H1 (cell line): ENCODE data around the gene SLC25A24. TPM values are rescaled to one million over a fixed set of nuclear protein-coding genes. Genes with fewer than 3 reads are reported as not detected.

ENCODE experiments used
- CTCF ChIA-PET: fragments of 300-600 bp; sonication (Branson Sonifier 250); formaldehyde crosslinking; loops from one replicate; lab custom pipeline; 2021; ENCODE audit not compliant: partially characterized antibody; lab: Charles Lee
- POLR2A ChIA-PET: fragments of 300-600 bp; sonication (Branson Sonifier 250); formaldehyde crosslinking; loops from one replicate; lab custom pipeline; 2021; ENCODE audit warnings: inconsistent platforms; ENCODE audit not compliant: partially characterized antibody; lab: Charles Lee
- DNase-seq, 2 experiments: peaks; one replicate each; pipeline versions ENCODE4 v3.0.0 to v3.0.0-alpha.2; 2010 to 2022; ENCODE audit warnings: low spot score in 2 of 2, low read depth in 1 of 2, mixed read lengths in 1 of 2
- FAIRE-seq: peaks from 2 replicates; lab custom pipeline; 2011; peaks lifted over from hg19 to GRCh38; lab: Jason Lieb, UNC
- H2AFZ ChIP-seq: 2 replicates; pipeline ENCODE4 v1.8.1; 2012; ENCODE audit warnings: low read length, inconsistent platforms
- H2AK5ac ChIP-seq: 2 replicates; pipeline ENCODE4 v1.6.1; 2013; ENCODE audit warnings: low read depth, low read length
- H2BK120ac ChIP-seq: replicated peaks from 2 replicates; pipeline ENCODE3; 2013; ENCODE audit warnings: low read depth, low read length, inconsistent platforms
- H2BK12ac ChIP-seq: 2 replicates; pipeline ENCODE4 v1.6.1; 2013; ENCODE audit warnings: low read depth, low read length
- H2BK15ac ChIP-seq: 2 replicates; pipeline ENCODE4 v1.6.1; 2013; ENCODE audit warnings: low read length
- H2BK20ac ChIP-seq: 2 replicates; pipeline ENCODE4 v1.6.1; 2013; ENCODE audit warnings: low read length
- H2BK5ac ChIP-seq: 2 replicates; pipeline ENCODE4 v1.6.1; 2013; ENCODE audit warnings: low read depth, low read length
- H3K14ac ChIP-seq: 2 replicates; pipeline ENCODE4 v1.6.1; 2013; ENCODE audit warnings: inconsistent platforms; ENCODE audit not compliant: insufficient read length
- H3K18ac ChIP-seq: 2 replicates; pipeline ENCODE4 v1.6.1; 2013; ENCODE audit warnings: low read length; ENCODE audit errors: extremely low read depth
- H3K23ac ChIP-seq: 2 replicates; pipeline ENCODE4 v1.6.1; 2013; ENCODE audit warnings: inconsistent platforms; ENCODE audit not compliant: insufficient read length
- H3K23me2 ChIP-seq: 2 replicates; pipeline ENCODE4 v1.6.1; 2013; ENCODE audit warnings: low read depth, low read length
- H3K27ac ChIP-seq: 2 replicates; pipeline ENCODE4 v1.6.1; 2011; ENCODE audit warnings: low read depth, low read length, inconsistent platforms
- H3K27me3 ChIP-seq, 4 experiments: replicated peaks in 1 of 4; 1 replicate in 1 of 4; 2 replicates in 3 of 4; pipeline versions ENCODE4 v1.6.1 to v1.8.1; 2011 to 2013; ENCODE audit warnings: low read length in 3 of 4, mild to moderate bottlenecking in 3 of 4, inconsistent platforms in 2 of 4, mixed read lengths in 2 of 4, moderate library complexity in 1 of 4; ENCODE audit not compliant: control insufficient read depth in 3 of 4, insufficient read depth in 3 of 4; ENCODE audit errors: extremely low read depth in 1 of 4
- H3K36me3 ChIP-seq, 4 experiments: 2 replicates each; pipeline versions ENCODE4 v1.6.1 to v1.8.1; 2011 to 2013; ENCODE audit warnings: mild to moderate bottlenecking in 4 of 4, low read length in 3 of 4, moderate library complexity in 2 of 4, control low read depth in 1 of 4, inconsistent platforms in 1 of 4; ENCODE audit not compliant: insufficient read depth in 4 of 4, control insufficient read depth in 2 of 4
- H3K4ac ChIP-seq: replicated peaks from 2 replicates; pipeline ENCODE3; 2013; ENCODE audit warnings: low read length, low read depth, mixed read lengths, inconsistent platforms; ENCODE audit not compliant: insufficient read length
- H3K4me1 ChIP-seq, 4 experiments: replicated peaks in 1 of 4; 1 replicate in 1 of 4; 2 replicates in 3 of 4; pipeline versions ENCODE4 v1.6.1 to v1.8.1; 2011 to 2013; ENCODE audit warnings: low read length in 3 of 4, inconsistent platforms in 2 of 4, mixed read lengths in 1 of 4; ENCODE audit not compliant: insufficient read depth in 4 of 4, control insufficient read depth in 3 of 4
- H3K4me2 ChIP-seq, 2 experiments: 2 replicates each; pipeline versions ENCODE4 v1.6.1 to v1.8.1; 2011 to 2013; ENCODE audit warnings: low read depth in 2 of 2, low read length in 2 of 2, control low read depth in 1 of 2, inconsistent platforms in 1 of 2, mild to moderate bottlenecking in 1 of 2; ENCODE audit not compliant: insufficient read depth in 1 of 2
- H3K4me3 ChIP-seq, 4 experiments: fragments of 200-600, 300-600 bp in 1 of 4; sonication (generic), shearing (Covaris generic), sonication (Bioruptor Twin) in 1 of 4; 2 replicates each; pipeline versions ENCODE4 v1.5.1 to v1.8.1; 2011 to 2016; ENCODE audit warnings: low read length in 4 of 4, low read depth in 3 of 4, control low read depth in 2 of 4, inconsistent platforms in 2 of 4, mild to moderate bottlenecking in 2 of 4, mixed read lengths in 1 of 4, moderate library complexity in 1 of 4; ENCODE audit not compliant: insufficient read depth in 2 of 4; ENCODE audit errors: extremely low read depth in 1 of 4
- H3K56ac ChIP-seq: replicated peaks from 2 replicates; pipeline ENCODE3; 2013; ENCODE audit warnings: low read depth, mild to moderate bottlenecking, mixed read lengths, low read length, inconsistent platforms; ENCODE audit not compliant: insufficient read length
- H3K79me1 ChIP-seq: 2 replicates; pipeline ENCODE4 v1.6.1; 2013; ENCODE audit warnings: low read depth, low read length, control low read depth
- H3K79me2 ChIP-seq, 2 experiments: 2 replicates each; pipeline versions ENCODE4 v1.6.1 to v1.8.1; 2012 to 2013; ENCODE audit warnings: low read length in 2 of 2, mild to moderate bottlenecking in 2 of 2, inconsistent platforms in 1 of 2; ENCODE audit not compliant: insufficient read depth in 2 of 2, control insufficient read depth in 1 of 2
- H3K9ac ChIP-seq, 4 experiments: replicated peaks in 1 of 4; 1 replicate in 1 of 4; 2 replicates in 3 of 4; pipeline versions ENCODE4 v1.6.1 to v1.8.1; 2011 to 2013; ENCODE audit warnings: low read depth in 3 of 4, low read length in 3 of 4, control low read depth in 2 of 4, mild to moderate bottlenecking in 2 of 4, moderate library complexity in 2 of 4, inconsistent platforms in 1 of 4; ENCODE audit errors: extremely low read depth in 1 of 4
- H3K9me3 ChIP-seq, 2 experiments: 2 replicates each; pipeline versions ENCODE4 v1.6.1 to v1.8.1; 2012 to 2013; ENCODE audit warnings: mild to moderate bottlenecking in 2 of 2, moderate library complexity in 2 of 2, control low read depth in 1 of 2, inconsistent platforms in 1 of 2, low read depth in 1 of 2, low read length in 1 of 2, mixed read lengths in 1 of 2; ENCODE audit not compliant: insufficient read depth in 2 of 2
- H4K20me1 ChIP-seq, 2 experiments: replicated peaks in 1 of 2; 2 replicates each; pipeline versions ENCODE3 to v1.8.1; 2011 to 2013; ENCODE audit warnings: inconsistent platforms in 2 of 2, low read length in 2 of 2, mild to moderate bottlenecking in 1 of 2; ENCODE audit not compliant: insufficient read depth in 2 of 2, control insufficient read depth in 1 of 2
- H4K5ac ChIP-seq: 2 replicates; pipeline ENCODE4 v1.6.1; 2013; ENCODE audit warnings: low read length, low read depth, mixed read lengths, inconsistent platforms; ENCODE audit not compliant: insufficient read length
- H4K8ac ChIP-seq: 2 replicates; pipeline ENCODE4 v1.8.0; 2013; ENCODE audit warnings: mild to moderate bottlenecking, moderate library complexity, low read length, inconsistent platforms; ENCODE audit not compliant: insufficient read depth; ENCODE audit errors: extremely low read depth
- H4K91ac ChIP-seq: replicated peaks from 2 replicates; pipeline ENCODE3; 2013; ENCODE audit warnings: low read length, mixed read lengths, inconsistent platforms; ENCODE audit not compliant: insufficient read length
- ASH2L ChIP-seq: fragments of 200-600, 300-600 bp; sonication (generic); IDR thresholded peaks from one replicate; pipeline ENCODE4 v1.7.1; 2017; ENCODE audit warnings: low read length
- BRCA1 ChIP-seq: IDR thresholded peaks from 2 replicates; pipeline ENCODE4 v1.6.1; 2012; ENCODE audit warnings: low read depth, low read length, improper control_type of control experiment
- EZH2 ChIP-seq: fragments of 200-600 bp; sonication (generic); IDR thresholded peaks from 2 replicates; pipeline ENCODE4 v1.7.1; 2012; ENCODE audit warnings: low read depth, mild to moderate bottlenecking, moderate library complexity, low read length, inconsistent platforms; ENCODE audit not compliant: severe bottlenecking
- HDAC6 ChIP-seq: IDR thresholded peaks from one replicate; pipeline ENCODE4 v1.7.1; 2012; ENCODE audit warnings: low read depth, mild to moderate bottlenecking, inconsistent platforms, low read length, moderate library complexity
- KDM5A ChIP-seq: fragments of 200-600 bp; IDR thresholded peaks from 2 replicates; pipeline ENCODE4 v1.7.1; 2012; ENCODE audit warnings: mild to moderate bottlenecking, low read length, inconsistent platforms, mixed read lengths
- NANOG ChIP-seq: IDR thresholded peaks from 2 replicates; pipeline ENCODE4 v1.6.1; 2011; ENCODE audit warnings: low read length, low read depth, mild to moderate bottlenecking, inconsistent platforms; ENCODE audit not compliant: insufficient read depth, poor library complexity, severe bottlenecking
- PHF8 ChIP-seq: fragments of 200-600 bp; sonication (generic); conservative IDR thresholded peaks from 2 replicates; pipeline ENCODE4 v1.7.1; 2012; ENCODE audit warnings: low read depth, mild to moderate bottlenecking, inconsistent platforms, low read length, moderate library complexity
- RBBP5 ChIP-seq: IDR thresholded peaks from 2 replicates; pipeline ENCODE4 v1.7.1; 2012; ENCODE audit warnings: low read depth, mild to moderate bottlenecking, inconsistent platforms, low read length, moderate library complexity, borderline replicate concordance
- RXRA ChIP-seq: IDR thresholded peaks from 2 replicates; pipeline ENCODE4 v1.6.1; 2011; ENCODE audit warnings: low read depth, mild to moderate bottlenecking, low read length, moderate library complexity; ENCODE audit not compliant: insufficient read depth
- SUZ12 ChIP-seq: fragments of 200-600 bp; sonication (generic); IDR thresholded peaks from 2 replicates; pipeline ENCODE4 v1.6.1; 2012; ENCODE audit warnings: mild to moderate bottlenecking, inconsistent platforms, low read length, moderate library complexity, mixed read lengths
- TAF7 ChIP-seq: optimal IDR thresholded peaks from 2 replicates; pipeline ENCODE3; 2011; ENCODE audit warnings: low read depth, mild to moderate bottlenecking, inconsistent platforms, low read length, moderate library complexity, borderline replicate concordance
- YY1 ChIP-seq: IDR thresholded peaks from 2 replicates; pipeline ENCODE4 v1.6.1; 2011; ENCODE audit warnings: low read depth, mild to moderate bottlenecking, low read length
- ZNF274 ChIP-seq: IDR thresholded peaks from 2 replicates; pipeline ENCODE4 v1.7.0; 2012; ENCODE audit warnings: low read length, borderline replicate concordance; ENCODE audit errors: extremely low read depth
- WGBS, 2 experiments: shearing (Covaris generic) in 1 of 2; methylation state at CpG; one replicate each; pipeline versions ENCODE4 v1.1.6 to v1.1.7; 2013 to 2015; ENCODE audit warnings: low lambda C conversion rate in 2 of 2, mixed read lengths in 2 of 2, inconsistent platforms in 1 of 2, low coverage in 1 of 2, missing lambda C conversion rate in 1 of 2; ENCODE audit not compliant: insufficient replicate concordance in 2 of 2, insufficient coverage in 1 of 2, insufficient read length in 1 of 2; ENCODE audit errors: extremely low coverage in 1 of 2, missing lambda C conversion rate in 1 of 2; 5-methylcytosine and 5-hydroxymethylcytosine counted together
- polyA plus RNA-seq, 7 experiments: library from polyadenylated mRNA; depleted of rRNA in 3 of 7; stranded (reverse) in 5 of 7; unstranded in 2 of 7; fragments of >200 nt in 5 of 7; fragments of 200-250 nt in 2 of 7; gene quantifications; 1 replicate in 5 of 7; 2 replicates in 1 of 7; 4 replicates in 1 of 7; pipeline versions ENCODE4 v1.2.1 to v1.2.3, GENCODE V29; 2011 to 2013; ENCODE audit warnings: missing spikeins in 2 of 7, mixed read lengths in 2 of 7
- total RNA-seq: library from RNA; stranded (reverse); fragmentation: NEBNext Ultra II Directional; extraction: Animal tissue kit (Norgen Biotek cat#: 25700); gene quantifications from 2 replicates; pipeline ENCODE4 v1.2.1, GENCODE V29; 2021

Gene SLC25A24
- total and polyA plus RNA-seq, 2 of the 8 experiments (the other 6 are each of a cell fraction or from before 2014, with no cell fraction given), result 13.6 to 40.6 TPM

- Histone ChIP-seq H3K18ac (no peak overlapping the region), H2BK120ac (no peak overlapping the region), H2AK5ac (no peak overlapping the region)
Observed at GRCh38 chr1:108124023-108124422, 76.1 kb downstream of the SLC25A24 start.

More at GRCh38 chr1:108124023-108124422, 76.1 kb downstream of the SLC25A24 start:
- no peaks in the 10 kb centered on the region for H3K23me2 ChIP-seq
- H3K27ac ChIP-seq, result no peak overlapping the region
- ChIA-PET CTCF (interaction anchor here (0.6 to 14.1 kb wide), 14 partner anchors 9 to 341 kb away, joined by 3 to 433 read pairs (median 8); no protein-coding TSS in a partner anchor), POLR2A (interaction anchor here (0.6 to 1.5 kb wide), 2 partner anchors 42 to 160 kb away, joined by 3 to 5 read pairs; no protein-coding TSS in a partner anchor)
- no peak overlapping the region for H3K4me3 ChIP-seq
- no peak for DNase-seq
- peaks cover 0 to 1% of the 10 kb centered on the region in 2 experiments for H4K20me1 ChIP-seq
- no peaks in the 10 kb centered on the region for H3K79me2 ChIP-seq
- H2BK15ac ChIP-seq, result no peak overlapping the region
- H3K4me2 ChIP-seq, result no peak overlapping the region
- no peak for TF ChIP-seq PHF8
- no peak for TF ChIP-seq EZH2
- TF ChIP-seq KDM5A, result no peak
- TF ChIP-seq RBBP5, result no peak
- TF ChIP-seq SUZ12, result no peak
- no peak for TF ChIP-seq TAF7
- TF ChIP-seq ASH2L, result no peak
- TF ChIP-seq ZNF274, result no peak
- TF ChIP-seq NANOG, result no peak
- no peak for TF ChIP-seq HDAC6
- no peak for TF ChIP-seq BRCA1
- TF ChIP-seq YY1, result no peak
- TF ChIP-seq RXRA, result no peak
- TF ChIP-seq, all 59 proteins: peak for 0
- Histone ChIP-seq H2BK12ac (no peak overlapping the region), H3K9me3 (no peaks in the 10 kb centered on the region), H4K5ac (no peak overlapping the region), H2BK20ac (no peak overlapping the region), H2AFZ (no peak overlapping the region), H3K23ac (no peak overlapping the region), H4K8ac (no peak overlapping the region), H3K14ac (no peak overlapping the region), H2BK5ac (no peak overlapping the region), H3K56ac (no peak overlapping the region), H3K4ac (no peak overlapping the region), H3K9ac (no peak overlapping the region), H3K79me1 (no peaks in the 10 kb centered on the region), H3K4me1 (peaks cover 0 to 4% (median 0%) of the 10 kb centered on the region in 4 experiments; a peak in 1 of 7 replicates), H3K36me3 (no peaks in the 10 kb centered on the region), H4K91ac (no peak overlapping the region), H3K27me3 (no peaks in the 10 kb centered on the region)
- WGBS, 2 experiments, result 87% methylated on average over 1 of the region's 1 CpG; no CpG with 5 or more reads in 1 of the 2 experiments
- FAIRE-seq, result no peak
